ENCODE results near the gene SLC38A5.
A peak's percentile ranks its signal among the peaks of the same experiment; 100 is the strongest.
"Not testable (repeated sequence)": the region's sequence is repeated elsewhere in the genome, so short reads cannot be mapped to it uniquely, and the experiment has no call there.

The SLC38A5 gene

DNA sequence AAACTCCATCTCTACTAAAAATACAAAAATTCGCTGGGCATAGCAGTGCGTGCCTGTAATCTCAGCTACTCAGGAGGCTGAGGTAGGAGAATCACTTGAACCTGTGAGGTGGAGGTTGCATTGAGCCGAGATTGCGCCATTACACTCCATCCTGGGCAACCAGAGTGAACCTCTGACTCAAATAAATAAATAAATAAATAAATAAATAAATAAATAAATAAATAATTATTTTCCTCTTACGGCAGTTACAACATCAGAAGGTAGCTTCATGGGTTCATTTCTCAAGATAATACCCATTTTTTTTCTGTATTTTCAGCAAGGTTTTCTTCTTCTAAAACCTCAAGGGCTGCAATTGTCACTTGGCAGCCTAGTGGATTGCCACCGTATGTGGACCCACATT lies 22.9 kb downstream of the SLC38A5 start:
- not testable (repeated sequence) for H3K27ac ChIP-seq (ENCODE audit: low read depth, low read length); H2AK5ac ChIP-seq (ENCODE audit: low read length); H3K4ac ChIP-seq (ENCODE audit: low read depth, low read length); H3K79me1 ChIP-seq (ENCODE audit: low read length); H3K56ac ChIP-seq (ENCODE audit: low read length); H3K4me1 ChIP-seq (ENCODE audit: control insufficient read depth, low read depth, low read length); H3K9ac ChIP-seq (ENCODE audit: low read length); DNase-seq; H2BK120ac ChIP-seq (ENCODE audit: low read depth, low read length); H2BK5ac ChIP-seq (ENCODE audit: low read length); H4K8ac ChIP-seq (ENCODE audit: low read depth, low read length); H4K5ac ChIP-seq (ENCODE audit: low read length); H2BK15ac ChIP-seq (replicated peaks; ENCODE audit: low read depth); H3K4me3 ChIP-seq (ENCODE audit: low read length); H3K18ac ChIP-seq (ENCODE audit: low read length); H3K23ac ChIP-seq (ENCODE audit: low read length); H3K4me2 ChIP-seq (ENCODE audit: low read length); H3K27me3 ChIP-seq (ENCODE audit: insufficient read depth, low read length, poor library complexity); H3K79me2 ChIP-seq (ENCODE audit: control insufficient read depth, insufficient read depth, low read length); H3K36me3 ChIP-seq (ENCODE audit: control insufficient read depth, insufficient read depth, low read length)
- WGBS (ENCODE audit: extremely low coverage, insufficient coverage, low lambda C conversion rate) = no CpG with 5 or more reads among the region's 6 CpGs

DNA sequence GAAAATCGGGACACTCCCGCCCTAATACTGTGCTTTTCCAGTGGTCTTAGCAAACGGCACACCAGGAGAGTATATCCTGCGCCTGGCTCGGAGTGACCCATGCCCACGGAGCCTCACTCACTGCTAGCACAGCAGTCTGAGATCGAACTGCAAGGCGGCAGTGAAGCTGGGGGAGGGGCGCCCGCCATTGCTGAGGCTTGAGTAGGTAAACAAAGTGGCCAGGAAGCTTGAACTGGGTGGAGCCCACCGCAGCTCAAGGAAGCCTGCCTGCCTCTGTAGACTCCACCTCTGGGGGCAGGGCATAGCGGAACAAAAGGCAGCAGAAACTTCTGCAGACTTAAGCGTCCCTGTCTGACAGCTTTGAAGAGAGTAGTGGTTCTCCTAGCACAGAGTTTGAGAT lies 36.3 kb downstream of the SLC38A5 start:
- not testable (repeated sequence) for H2AK5ac ChIP-seq (ENCODE audit: low read length); H2BK120ac ChIP-seq (ENCODE audit: low read depth, low read length); H3K27me3 ChIP-seq (ENCODE audit: insufficient read depth, low read length, poor library complexity); H3K23ac ChIP-seq (ENCODE audit: low read length); DNase-seq; H3K36me3 ChIP-seq (ENCODE audit: control insufficient read depth, insufficient read depth, low read length); H3K4me3 ChIP-seq (ENCODE audit: low read length); H3K4ac ChIP-seq (ENCODE audit: low read depth, low read length); H3K4me2 ChIP-seq (ENCODE audit: low read length); H3K18ac ChIP-seq (ENCODE audit: low read length); H3K27ac ChIP-seq (ENCODE audit: low read depth, low read length); H3K56ac ChIP-seq (ENCODE audit: low read length); H3K9ac ChIP-seq (ENCODE audit: low read length); H4K5ac ChIP-seq (ENCODE audit: low read length); H2BK5ac ChIP-seq (ENCODE audit: low read length); H2BK15ac ChIP-seq (replicated peaks; ENCODE audit: low read depth); H3K79me2 ChIP-seq (ENCODE audit: control insufficient read depth, insufficient read depth, low read length); H3K79me1 ChIP-seq (ENCODE audit: low read length); H4K8ac ChIP-seq (ENCODE audit: low read depth, low read length); H3K4me1 ChIP-seq (ENCODE audit: control insufficient read depth, low read depth, low read length)
- no CpG with 5 or more reads among the region's 13 CpGs for WGBS (ENCODE audit: extremely low coverage, insufficient coverage, low lambda C conversion rate)

DNA sequence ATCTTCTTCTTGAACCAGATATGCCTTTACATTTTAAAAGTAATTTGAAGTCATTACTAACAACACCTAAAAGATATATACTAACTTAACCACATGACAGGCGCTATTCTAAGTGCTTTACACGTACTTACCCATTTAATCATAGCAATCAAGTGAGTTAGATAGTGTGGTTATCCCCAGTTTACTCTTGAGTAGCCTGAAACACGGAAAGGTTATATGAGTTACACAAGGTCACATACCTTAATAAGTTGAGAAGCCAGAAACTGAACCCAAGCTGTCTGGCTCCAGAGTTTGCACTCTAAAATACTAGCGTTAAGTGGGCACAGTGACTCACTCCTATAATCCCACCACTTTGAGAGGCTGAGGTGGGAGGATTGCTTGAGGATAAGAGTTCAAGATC lies 39.9 kb downstream of the SLC38A5 start:
- H3K36me3 ChIP-seq (ENCODE audit: control insufficient read depth, insufficient read depth, low read length); H3K23ac ChIP-seq (ENCODE audit: low read length); H2BK5ac ChIP-seq (ENCODE audit: low read length); H2BK15ac ChIP-seq (replicated peaks; ENCODE audit: low read depth); H3K4me2 ChIP-seq (ENCODE audit: low read length); H3K27ac ChIP-seq (ENCODE audit: low read depth, low read length); H3K27me3 ChIP-seq (ENCODE audit: insufficient read depth, low read length, poor library complexity); H3K18ac ChIP-seq (ENCODE audit: low read length); H3K4me1 ChIP-seq (ENCODE audit: control insufficient read depth, low read depth, low read length); H4K8ac ChIP-seq (ENCODE audit: low read depth, low read length); H3K4ac ChIP-seq (ENCODE audit: low read depth, low read length); H2AK5ac ChIP-seq (ENCODE audit: low read length); H3K79me1 ChIP-seq (ENCODE audit: low read length); H3K4me3 ChIP-seq (ENCODE audit: low read length); H3K9ac ChIP-seq (ENCODE audit: low read length); H3K79me2 ChIP-seq (ENCODE audit: control insufficient read depth, insufficient read depth, low read length); H4K5ac ChIP-seq (ENCODE audit: low read length); H3K56ac ChIP-seq (ENCODE audit: low read length); DNase-seq; H2BK120ac ChIP-seq (ENCODE audit: low read depth, low read length): not testable (repeated sequence)
- WGBS (ENCODE audit: extremely low coverage, insufficient coverage, low lambda C conversion rate) = no CpG with 5 or more reads among the region's 4 CpGs

DNA sequence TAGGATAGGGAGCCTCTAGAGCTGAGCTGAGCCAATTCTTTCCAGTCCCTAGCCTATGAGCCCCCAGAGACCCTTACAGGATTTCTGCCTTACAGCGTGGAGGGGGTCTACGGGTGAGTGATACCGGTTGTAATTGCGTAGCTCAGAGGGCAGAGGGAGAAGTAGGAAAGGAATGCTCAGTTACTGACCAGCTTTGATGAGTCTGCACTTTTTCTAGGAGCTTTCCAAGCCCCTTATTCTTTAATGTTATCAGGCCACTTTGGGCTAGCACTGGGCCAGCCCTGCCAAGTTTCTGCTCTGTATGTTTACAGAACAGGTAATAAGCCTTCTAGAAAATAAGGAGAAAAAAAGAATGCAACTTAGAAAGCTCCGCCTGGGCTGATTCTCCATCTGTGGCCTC lies 40.5 kb downstream of the SLC38A5 start:
- not testable (repeated sequence) for H2BK15ac ChIP-seq (replicated peaks; ENCODE audit: low read depth); H3K27me3 ChIP-seq (ENCODE audit: insufficient read depth, low read length, poor library complexity); H3K23ac ChIP-seq (ENCODE audit: low read length); H3K56ac ChIP-seq (ENCODE audit: low read length); H2BK120ac ChIP-seq (ENCODE audit: low read depth, low read length); H3K4me2 ChIP-seq (ENCODE audit: low read length); H3K79me2 ChIP-seq (ENCODE audit: control insufficient read depth, insufficient read depth, low read length); H3K4ac ChIP-seq (ENCODE audit: low read depth, low read length); H3K9ac ChIP-seq (ENCODE audit: low read length); H2AK5ac ChIP-seq (ENCODE audit: low read length); H4K5ac ChIP-seq (ENCODE audit: low read length); H3K27ac ChIP-seq (ENCODE audit: low read depth, low read length); H3K4me1 ChIP-seq (ENCODE audit: control insufficient read depth, low read depth, low read length); H3K79me1 ChIP-seq (ENCODE audit: low read length); H2BK5ac ChIP-seq (ENCODE audit: low read length); H3K36me3 ChIP-seq (ENCODE audit: control insufficient read depth, insufficient read depth, low read length); H3K18ac ChIP-seq (ENCODE audit: low read length); H3K4me3 ChIP-seq (ENCODE audit: low read length); H4K8ac ChIP-seq (ENCODE audit: low read depth, low read length)
- WGBS (ENCODE audit: extremely low coverage, insufficient coverage, low lambda C conversion rate) = no CpG with 5 or more reads among the region's 5 CpGs
- DNase-seq = peak; percentile 18

DNA sequence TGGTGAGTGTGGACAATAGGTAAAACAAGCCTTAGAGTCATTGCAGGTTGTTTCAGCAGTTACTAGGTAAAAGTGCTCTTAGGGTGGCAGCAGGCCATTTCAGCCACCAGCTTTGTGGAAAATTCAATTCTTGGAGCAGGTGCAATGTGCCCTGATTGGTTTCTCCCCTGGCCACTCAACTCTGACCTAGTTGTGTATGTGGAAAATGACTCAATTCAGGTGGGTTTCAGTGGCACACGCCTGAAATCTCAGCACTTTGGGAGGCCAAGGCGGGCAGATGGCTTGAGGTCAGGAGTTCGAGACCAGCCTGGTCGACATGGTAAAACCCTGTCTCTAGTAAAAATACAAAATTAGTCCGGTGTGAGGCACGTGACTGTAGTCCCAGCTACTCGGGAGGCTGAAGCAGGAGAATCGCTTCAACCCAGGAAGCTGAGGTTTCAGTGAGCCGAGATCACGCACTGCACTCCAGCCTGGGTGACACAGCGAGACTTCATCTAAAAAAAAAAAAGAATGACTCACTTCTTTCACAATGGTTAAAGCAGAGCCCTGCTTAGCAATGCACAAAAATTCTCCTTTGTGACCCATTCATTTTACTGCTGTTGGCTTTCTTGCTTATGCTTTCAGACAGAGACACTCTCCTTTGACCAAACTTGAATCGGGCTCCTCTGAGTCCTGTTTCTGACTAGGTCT lies 42.9 kb downstream of the SLC38A5 start:
- not testable (repeated sequence) for H3K27ac ChIP-seq (ENCODE audit: low read depth, low read length); H3K27me3 ChIP-seq (ENCODE audit: insufficient read depth, low read length, poor library complexity); H3K23ac ChIP-seq (ENCODE audit: low read length); H2AK5ac ChIP-seq (ENCODE audit: low read length); H3K4me2 ChIP-seq (ENCODE audit: low read length); H4K5ac ChIP-seq (ENCODE audit: low read length); H3K9ac ChIP-seq (ENCODE audit: low read length); H4K8ac ChIP-seq (ENCODE audit: low read depth, low read length); H3K79me1 ChIP-seq (ENCODE audit: low read length); H3K4me3 ChIP-seq (ENCODE audit: low read length); H3K56ac ChIP-seq (ENCODE audit: low read length); H3K36me3 ChIP-seq (ENCODE audit: control insufficient read depth, insufficient read depth, low read length); DNase-seq; H3K18ac ChIP-seq (ENCODE audit: low read length); H2BK15ac ChIP-seq (replicated peaks; ENCODE audit: low read depth); H2BK5ac ChIP-seq (ENCODE audit: low read length); H2BK120ac ChIP-seq (ENCODE audit: low read depth, low read length); H3K4ac ChIP-seq (ENCODE audit: low read depth, low read length); H3K79me2 ChIP-seq (ENCODE audit: control insufficient read depth, insufficient read depth, low read length); H3K4me1 ChIP-seq (ENCODE audit: control insufficient read depth, low read depth, low read length)
- no CpG with 5 or more reads among the region's 12 CpGs for WGBS (ENCODE audit: extremely low coverage, insufficient coverage, low lambda C conversion rate)

DNA sequence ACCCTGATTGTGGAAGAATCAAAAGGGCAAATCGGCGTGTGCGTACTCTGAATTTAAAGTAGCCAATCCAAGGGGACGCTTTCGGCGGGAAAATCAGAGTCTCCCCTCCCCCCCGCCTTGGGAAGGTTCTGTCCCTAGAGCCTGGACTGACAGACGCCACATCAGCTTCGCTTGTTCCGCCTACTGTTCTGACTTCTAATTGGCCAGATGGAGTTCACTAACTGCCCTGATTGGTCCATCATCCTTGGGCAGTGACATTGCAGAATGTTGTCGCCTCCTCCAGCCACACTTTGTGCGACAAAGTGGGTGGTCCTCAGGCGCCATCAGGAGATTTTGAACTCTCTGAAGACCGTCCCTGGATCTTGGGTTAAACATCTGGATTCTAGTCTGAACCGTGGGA lies 58.2 kb downstream of the SLC38A5 start, which contains the start of gene SSX4B:
Gene SSX4B, minus strand, starts transcription at position 101 of the 400 bp plus-strand sequence. CDS start 588 bp downstream, outside the sequence.
- not testable (repeated sequence) for H2BK120ac ChIP-seq (ENCODE audit: low read depth, low read length); H3K4ac ChIP-seq (ENCODE audit: low read depth, low read length); H3K27ac ChIP-seq (ENCODE audit: low read depth, low read length); H3K9ac ChIP-seq (ENCODE audit: low read length); H3K79me1 ChIP-seq (ENCODE audit: low read length); H3K79me2 ChIP-seq (ENCODE audit: control insufficient read depth, insufficient read depth, low read length); H3K27me3 ChIP-seq (ENCODE audit: insufficient read depth, low read length, poor library complexity); H2AK5ac ChIP-seq (ENCODE audit: low read length); H3K18ac ChIP-seq (ENCODE audit: low read length); H4K8ac ChIP-seq (ENCODE audit: low read depth, low read length); H3K23ac ChIP-seq (ENCODE audit: low read length); H3K4me2 ChIP-seq (ENCODE audit: low read length); H3K4me3 ChIP-seq (ENCODE audit: low read length); DNase-seq; H2BK5ac ChIP-seq (ENCODE audit: low read length); H3K56ac ChIP-seq (ENCODE audit: low read length); H3K4me1 ChIP-seq (ENCODE audit: control insufficient read depth, low read depth, low read length); H4K5ac ChIP-seq (ENCODE audit: low read length); H2BK15ac ChIP-seq (replicated peaks; ENCODE audit: low read depth); H3K36me3 ChIP-seq (ENCODE audit: control insufficient read depth, insufficient read depth, low read length)
- no CpG with 5 or more reads among the region's 15 CpGs for WGBS (ENCODE audit: extremely low coverage, insufficient coverage, low lambda C conversion rate)

All from mesendoderm (in vitro differentiated cells).